GM18505 (cell line): ENCODE measurements around the gene INPP5A.
"Not testable (repeated sequence)": the region's sequence is repeated elsewhere in the genome, so short reads cannot be mapped to it uniquely, and the experiment has no call there.

Experiments used
- ATAC-seq: cut with Tn5 transposase; IDR thresholded peaks from one replicate; pipeline ENCODE4 v1.9.1; 2021; ENCODE audit not compliant: unreplicated experiment
- POLR2A ChIP-seq: IDR thresholded peaks from 4 replicates; pipeline ENCODE4 v1.6.1; 2011; ENCODE audit warnings: borderline replicate concordance; ENCODE audit not compliant: insufficient read depth, insufficient read length; ENCODE audit errors: extremely low read depth

INPP5A gene

DNA sequence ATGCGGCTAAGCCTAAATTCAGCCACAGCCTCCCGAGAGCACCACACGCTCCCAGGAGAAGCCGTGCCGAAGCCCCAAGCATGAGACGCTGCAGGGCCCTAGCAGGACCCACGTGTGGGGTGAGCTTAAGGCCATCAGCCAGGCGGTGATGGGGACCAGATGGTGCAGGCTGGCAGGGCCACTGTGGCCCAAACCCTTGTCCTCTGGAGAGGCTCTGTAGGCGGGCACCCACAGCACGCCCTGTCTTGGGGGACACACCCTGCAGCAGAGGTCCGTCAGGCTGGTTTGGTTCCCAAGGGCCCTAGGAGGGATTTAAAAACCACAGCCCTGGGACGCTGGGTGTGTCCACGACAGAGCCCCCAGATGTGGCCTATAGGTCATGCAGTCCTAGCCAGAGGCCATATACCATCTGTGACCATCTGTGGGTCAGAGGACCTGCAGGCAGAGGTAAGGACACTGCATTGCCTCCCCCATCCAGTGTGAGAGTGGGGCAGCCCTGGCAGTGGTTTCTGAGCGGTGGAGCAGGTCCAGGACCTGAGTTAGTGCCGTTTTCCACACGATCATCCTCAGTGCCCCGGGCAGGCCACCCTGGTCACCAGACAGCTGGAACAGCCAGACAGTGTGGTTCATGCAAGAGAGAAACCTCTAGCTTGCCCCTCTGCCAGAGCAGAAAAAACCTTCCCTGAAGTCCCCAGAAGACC is 39.6 kb upstream of the INPP5A start:
- no peak for TF ChIP-seq POLR2A
- ATAC-seq = no peak

DNA sequence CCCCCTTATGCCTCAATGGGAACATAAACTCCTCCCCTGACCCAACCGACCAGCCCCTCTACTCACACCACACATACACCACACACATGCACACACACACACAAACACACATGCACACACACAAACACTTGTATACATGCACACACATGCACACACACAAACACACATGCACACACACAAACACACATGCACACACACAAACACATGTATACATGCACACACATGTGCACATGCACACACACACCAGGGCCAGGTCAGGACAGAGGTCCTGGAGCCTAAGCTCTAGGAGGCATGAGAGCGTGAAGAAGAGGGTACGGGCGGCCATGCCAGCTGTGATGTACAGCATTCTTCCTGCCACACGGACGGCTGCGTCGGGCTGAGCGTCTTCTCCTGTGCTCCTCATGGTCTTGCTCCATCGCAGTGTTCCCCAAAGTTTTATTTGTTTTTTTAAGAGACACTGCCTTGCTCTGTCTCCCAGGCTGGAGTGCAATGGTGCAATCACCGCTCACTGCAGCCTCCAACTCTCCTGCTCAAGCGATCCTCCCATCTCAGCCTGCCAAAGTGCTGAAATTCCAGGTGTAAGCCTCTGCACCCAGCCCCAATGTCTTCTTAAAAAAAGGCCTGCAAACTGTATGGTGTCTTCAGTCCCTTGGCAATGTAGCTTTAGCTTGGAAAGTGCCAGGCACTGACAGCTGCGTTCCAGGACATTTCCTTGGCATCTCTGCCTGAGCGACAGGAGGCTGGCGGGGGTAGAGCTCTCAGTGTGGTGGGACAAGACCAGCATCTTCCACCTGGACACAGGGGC is 38.8 kb upstream of the INPP5A start:
- ATAC-seq = no peak
- TF ChIP-seq POLR2A = no peak

DNA sequence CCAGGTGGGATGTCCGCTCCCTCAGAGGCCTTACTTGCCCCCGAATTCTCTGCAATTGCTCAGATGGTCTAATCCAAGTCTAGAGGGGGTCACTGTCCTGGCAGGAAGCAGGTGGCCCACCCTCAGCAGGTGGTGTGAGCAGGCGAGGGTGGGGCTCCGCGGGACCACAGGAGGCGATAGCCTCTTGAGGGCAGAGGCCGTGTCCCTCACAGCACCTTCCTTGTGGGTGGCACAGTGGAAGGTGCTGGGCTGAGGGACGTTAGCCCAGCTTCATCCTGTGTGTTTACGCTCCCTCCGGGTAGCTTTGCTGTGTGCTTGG is 38.3 kb upstream of the INPP5A start:
- TF ChIP-seq POLR2A = no peak
- no peak for ATAC-seq

DNA sequence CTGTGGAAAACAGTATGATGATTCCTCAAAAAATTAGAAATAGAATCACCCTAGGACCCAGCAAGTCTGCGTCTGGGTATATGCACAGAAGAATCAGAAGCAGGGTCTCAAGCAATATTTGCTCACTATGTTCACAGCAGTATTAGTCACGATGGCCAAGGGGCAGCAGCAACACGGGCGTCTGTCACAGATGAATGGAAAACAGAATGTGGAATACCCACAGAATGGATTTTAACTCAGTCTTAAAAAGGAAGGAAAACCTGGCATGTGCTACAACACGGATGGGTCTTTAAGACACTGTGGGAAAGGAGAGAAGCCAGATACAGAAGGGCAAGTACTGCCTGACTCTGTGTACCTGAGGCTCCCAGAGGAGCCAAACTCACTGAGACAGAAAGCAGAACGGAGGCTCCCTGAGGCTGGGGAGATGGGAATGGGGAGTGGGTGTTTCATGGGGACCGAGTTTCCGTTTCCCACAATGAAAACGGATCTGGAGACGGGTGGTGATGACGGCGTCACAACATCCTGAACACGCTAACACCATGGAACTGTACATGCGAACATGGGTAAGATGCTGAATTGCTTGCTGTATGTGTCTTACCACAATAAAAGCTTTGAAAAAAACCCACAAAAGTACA is 36.7 kb upstream of the INPP5A start:
- no peak for TF ChIP-seq POLR2A
- ATAC-seq = no peak

DNA sequence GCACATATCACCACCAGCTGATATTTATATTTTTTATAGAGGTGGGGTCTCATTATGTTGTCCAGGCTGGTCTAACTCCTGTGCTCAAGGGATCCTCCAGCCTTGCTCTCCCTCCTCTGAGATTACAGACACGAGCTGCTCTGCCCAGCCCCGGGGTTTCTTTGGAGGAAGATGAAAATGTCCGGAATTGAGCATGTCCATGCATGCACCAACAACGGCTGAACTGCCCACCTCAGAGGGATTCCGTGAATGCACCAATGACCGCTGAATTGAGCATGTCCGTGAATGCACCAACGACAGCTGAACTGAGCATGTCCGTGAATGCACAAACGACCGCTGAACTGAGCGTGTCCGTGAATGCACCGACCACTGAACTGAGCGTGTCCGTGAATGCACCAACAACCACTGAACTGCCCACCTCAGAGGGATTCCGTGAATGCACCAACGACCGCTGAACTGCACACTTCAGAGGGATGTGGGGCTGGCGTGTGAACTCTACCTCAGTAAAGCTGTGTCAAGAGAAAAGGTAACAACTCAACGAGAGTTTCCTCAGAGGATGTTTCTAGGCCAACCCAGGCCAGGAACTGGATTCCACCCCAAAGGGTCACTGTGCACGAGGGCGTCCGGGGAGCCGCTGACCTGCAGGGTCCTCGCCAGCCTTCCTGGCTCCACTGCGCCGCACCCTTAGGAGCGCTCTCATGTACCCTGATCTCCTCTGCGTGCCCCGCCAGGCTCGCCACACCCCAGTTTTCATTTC is 34.9 kb upstream of the INPP5A start:
- ATAC-seq = no peak
- TF ChIP-seq POLR2A = no peak

DNA sequence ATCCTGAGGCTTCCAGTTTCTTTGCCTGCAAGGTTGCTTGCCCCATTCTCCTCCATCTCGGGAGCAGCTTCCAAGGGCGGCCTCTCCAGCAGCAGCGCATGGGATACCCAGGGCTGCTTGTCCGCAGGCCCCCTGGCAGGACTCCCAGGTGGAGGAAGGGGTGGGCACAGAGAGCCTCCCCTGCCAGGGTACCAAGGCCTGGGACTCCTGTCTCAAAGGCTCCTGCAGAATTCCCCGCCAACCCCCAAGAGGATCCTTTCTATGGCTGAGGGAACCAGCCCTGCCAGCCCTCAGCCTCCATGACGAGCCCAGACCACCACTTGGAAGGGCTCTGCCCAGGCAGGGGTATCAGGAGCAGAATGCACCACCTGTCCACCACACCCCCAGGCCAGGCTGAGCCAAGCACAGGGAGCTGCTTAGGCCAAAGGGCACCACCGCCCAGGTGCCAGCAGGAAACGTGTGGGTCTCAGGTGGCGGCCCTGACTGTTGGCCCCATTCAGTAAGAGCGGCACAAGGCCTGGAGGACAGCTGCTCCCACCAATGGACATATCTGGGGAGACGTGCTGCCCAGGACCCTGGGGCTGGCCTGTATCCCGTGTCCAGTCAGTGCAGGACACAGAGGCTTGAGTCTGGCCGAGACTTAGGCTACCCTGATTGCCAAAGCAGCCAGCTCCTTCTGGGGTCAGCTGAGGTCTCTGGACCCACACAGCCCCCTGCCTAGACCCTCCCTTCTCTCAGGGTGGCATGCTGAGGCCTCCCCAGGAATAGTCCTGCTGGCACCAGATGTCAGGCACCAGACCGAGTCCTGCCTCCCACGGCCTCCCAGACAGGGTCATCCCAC is 33.8 kb upstream of the INPP5A start:
- no peak for ATAC-seq
- no peak for TF ChIP-seq POLR2A

DNA sequence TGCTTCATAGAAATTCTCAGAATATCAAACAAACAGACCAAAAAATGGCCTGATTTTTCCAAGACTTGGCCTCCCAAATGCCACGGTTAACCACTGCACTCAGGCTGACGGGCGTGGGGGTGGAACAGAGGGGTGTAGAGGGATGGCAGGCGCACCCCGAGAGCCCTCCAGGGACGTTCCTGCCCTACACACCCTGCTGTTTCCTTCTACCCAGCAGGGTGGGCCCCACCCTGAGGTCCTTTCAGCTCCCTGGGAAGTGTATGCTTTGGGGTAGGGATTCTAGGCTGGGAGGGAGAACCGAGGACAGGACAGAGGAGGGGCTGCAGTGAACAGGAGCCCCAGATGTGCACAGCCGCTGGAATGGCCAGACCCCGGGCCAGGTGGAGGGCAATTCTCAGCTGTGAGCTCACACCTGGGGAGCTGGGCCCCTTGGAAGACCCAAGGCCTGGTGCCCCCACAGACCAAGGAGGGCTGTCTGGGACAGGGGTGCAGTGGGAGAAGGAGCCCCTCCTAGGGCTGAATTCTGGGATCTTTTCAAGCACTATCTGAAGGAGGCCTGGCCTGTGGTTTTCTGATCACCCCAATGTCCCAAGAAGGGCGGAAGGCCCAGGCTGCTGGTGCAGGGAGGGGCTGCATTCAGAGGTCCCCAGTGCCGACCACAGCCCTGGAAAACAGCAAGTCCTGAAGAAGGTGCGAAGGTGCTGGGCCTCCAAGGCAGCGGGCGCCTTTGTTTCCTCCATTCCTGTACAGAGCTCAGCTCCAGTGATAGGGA is 32.9 kb upstream of the INPP5A start:
- ATAC-seq = no peak
- no peak for TF ChIP-seq POLR2A

DNA sequence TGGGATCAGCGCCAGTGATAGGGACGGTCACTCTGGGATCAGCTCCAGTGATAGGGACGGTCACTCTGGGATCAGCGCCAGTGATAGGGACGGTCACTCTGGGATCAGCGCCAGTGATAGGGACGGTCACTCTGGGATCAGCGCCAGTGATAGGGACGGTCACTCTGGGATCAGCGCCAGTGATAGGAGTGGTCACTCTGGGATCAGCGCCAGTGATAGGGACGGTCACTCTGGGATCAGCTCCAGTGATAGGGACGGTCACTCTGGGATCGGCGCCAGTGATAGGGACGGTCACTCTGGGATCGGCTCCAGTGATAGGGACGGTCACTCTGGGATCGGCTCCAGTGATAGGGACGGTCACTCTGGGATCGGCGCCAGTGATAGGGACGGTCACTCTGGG is 32.0 kb upstream of the INPP5A start:
- not testable (repeated sequence) for ATAC-seq

DNA sequence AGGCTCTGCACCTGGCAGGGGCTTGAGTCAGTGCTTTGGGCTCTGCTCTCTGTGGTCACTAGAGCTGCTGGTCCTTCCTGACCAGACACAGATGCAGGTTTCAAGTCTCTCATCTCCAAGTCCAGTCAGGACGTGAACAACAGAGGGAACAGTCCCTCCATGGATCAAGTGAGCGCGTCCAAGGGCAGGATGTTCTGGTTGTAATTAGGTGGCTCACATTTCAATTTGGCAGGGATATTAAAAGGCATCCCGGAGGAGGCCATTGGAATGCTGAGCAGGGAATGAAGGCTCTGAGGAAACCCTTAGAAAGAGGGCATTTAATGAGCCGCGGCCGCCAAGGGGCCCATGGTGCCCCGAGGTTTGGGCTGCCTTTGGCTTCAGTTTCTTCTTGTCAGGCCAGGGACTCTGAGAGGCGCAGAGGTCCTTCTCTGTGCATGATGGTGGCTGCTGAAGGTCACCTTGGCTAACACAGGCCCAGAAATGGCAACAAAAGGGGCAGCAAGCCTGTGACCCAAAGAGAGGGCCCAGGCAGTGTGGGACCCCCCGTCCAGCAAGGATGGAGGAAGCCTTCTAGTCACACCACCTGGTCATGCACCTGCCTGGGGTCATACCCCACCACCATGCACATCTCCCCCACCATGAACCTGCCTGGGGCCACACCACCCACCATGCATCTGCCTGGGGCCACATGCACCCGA is 30.7 kb upstream of the INPP5A start:
- TF ChIP-seq POLR2A = no peak
- no peak for ATAC-seq

DNA sequence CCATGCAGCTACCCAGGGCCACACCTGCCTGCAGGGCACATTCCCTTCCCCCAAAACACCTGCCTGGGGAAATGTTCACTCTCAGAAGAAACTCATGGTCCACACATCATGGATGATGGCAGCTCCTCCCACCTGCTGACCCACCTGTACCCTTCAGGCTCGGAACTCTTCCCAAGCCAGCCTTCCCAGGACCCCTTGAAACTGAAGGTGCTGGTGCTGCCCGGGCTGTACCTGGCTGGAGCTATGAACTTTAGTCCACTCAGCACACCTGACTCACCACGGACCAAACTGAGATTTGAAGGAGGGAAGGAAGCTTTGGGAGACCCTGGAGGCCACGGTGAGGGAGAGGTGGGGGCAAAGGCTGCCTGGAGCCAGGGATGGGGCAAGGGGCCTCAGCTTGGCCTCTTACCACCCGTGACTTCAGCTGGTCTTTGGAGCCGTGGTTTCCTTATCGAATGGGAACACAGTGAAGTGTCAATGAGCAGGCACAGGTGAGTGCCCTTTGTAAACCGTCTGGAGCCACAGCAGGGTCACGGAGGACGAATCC is 30.1 kb upstream of the INPP5A start:
- TF ChIP-seq POLR2A = no peak
- no peak for ATAC-seq

DNA sequence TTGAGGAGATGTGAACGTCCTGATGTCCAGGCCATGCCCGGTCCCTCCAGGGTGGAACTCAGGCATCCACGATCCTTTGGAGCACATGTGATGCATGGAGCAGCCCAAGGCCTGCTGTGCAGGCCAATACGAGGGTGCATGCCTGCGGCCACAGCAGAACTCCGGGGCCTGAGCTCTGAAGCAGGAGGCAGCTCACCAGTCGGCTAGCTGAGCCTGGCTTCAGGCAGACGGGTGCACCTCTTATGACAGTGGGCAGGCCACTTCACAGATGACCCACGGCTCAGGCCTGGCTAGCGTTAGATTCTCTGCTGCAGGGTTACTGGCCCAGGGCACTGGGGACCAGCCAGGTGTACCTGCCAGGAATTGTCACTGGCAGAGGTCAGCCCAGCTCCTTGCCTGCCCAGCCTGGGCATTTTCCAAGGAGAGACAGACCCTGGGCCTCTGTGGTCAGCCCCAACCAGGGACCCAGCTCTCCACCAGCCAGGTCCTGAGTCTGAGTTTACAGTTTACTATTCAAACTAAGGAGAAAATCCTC is 29.6 kb upstream of the INPP5A start:
- ATAC-seq = no peak
- TF ChIP-seq POLR2A = no peak

DNA sequence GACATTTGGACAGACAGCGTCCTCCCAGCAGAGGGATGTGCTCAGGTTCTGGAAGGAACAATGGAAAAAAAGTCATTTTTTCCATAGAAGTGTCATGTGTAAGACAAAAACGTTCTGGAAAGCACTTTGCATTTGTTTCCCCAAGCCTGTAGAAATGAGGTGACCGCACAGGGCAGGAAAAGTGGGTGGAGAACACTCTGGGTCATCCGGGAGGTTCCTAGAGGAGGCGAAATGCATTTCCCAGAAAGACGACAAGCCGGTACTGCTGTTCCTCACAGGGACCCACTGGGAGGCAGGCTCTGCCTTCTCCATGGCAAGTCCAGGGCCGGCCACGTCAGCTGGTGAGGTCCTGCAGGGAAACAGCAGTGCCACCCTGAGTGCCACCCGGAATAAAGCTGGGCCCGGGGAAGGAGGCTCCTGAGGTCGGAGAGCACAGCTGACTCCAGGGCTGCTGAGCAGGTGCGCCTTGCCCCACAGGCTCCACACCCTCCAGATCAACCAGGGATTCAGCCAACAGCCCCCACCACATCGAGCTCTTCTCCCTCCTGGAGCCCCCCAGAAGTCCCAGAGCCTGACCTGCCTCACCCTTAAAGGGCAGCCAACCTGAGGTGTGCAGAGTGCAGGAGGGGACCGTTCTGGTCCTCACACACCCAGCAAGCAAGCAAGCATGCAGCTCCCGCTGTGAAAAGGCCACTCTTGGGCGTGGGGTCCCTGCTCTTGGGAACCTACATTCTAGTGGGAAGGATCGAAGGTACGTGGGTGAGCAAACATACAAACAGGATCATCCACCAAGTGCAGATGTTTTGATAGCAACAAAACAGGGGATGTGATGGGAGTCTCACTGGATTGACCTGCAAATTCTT is 28.8 kb upstream of the INPP5A start:
- ATAC-seq = no peak
- no peak for TF ChIP-seq POLR2A
